HEK293 (cell line): ENCODE results near the gene GPR63.

Source experiments
- CTCF ChIP-seq: fragments of 450-650 bp; formaldehyde crosslinking; IDR thresholded peaks from 2 replicates; pipeline ENCODE4 v1.5.1; 2016; ENCODE audit warnings: missing biosample characterization, missing genetic modification characterization
- TCF7L2 ChIP-seq: IDR thresholded peaks from 2 replicates; pipeline ENCODE4 v1.6.1; 2011; ENCODE audit warnings: low read depth, mild to moderate bottlenecking, inconsistent platforms, low read length, moderate library complexity, borderline replicate concordance
- ZBTB11 ChIP-seq: fragments of 450-650 bp; formaldehyde crosslinking; conservative IDR thresholded peaks from 2 replicates; pipeline ENCODE4 v1.5.1; 2016; ENCODE audit warnings: low read depth, missing biosample characterization, missing genetic modification characterization
- ZFP69B ChIP-seq: fragments of 450-650 bp; formaldehyde crosslinking; IDR thresholded peaks from 2 replicates; pipeline ENCODE4 v1.5.1; 2016; ENCODE audit warnings: missing biosample characterization, missing genetic modification characterization
- ZNF138 ChIP-seq: fragments of 450-650 bp; formaldehyde crosslinking; IDR thresholded peaks from 2 replicates; pipeline ENCODE4 v1.5.1; 2016; ENCODE audit warnings: missing biosample characterization, missing genetic modification characterization, borderline replicate concordance
- ZNF274 ChIP-seq, 2 experiments: fragments of 200-500 bp in 1 of 2; fragments of 450-650 bp in 1 of 2; sonication (Bioruptor generic) in 1 of 2; formaldehyde crosslinking in 1 of 2; IDR thresholded peaks; 2 replicates each; pipeline versions ENCODE4 v1.5.1 to v1.6.1; 2014 to 2016; ENCODE audit warnings: borderline replicate concordance in 1 of 2, inconsistent platforms in 1 of 2, low read length in 1 of 2, missing biosample characterization in 1 of 2, missing genetic modification characterization in 1 of 2
- ZNF292 ChIP-seq: fragments of 450-650 bp; formaldehyde crosslinking; IDR thresholded peaks from 2 replicates; pipeline ENCODE4 v1.5.1; 2016; ENCODE audit warnings: low read depth, missing biosample characterization, missing genetic modification characterization, borderline replicate concordance
- ZNF416 ChIP-seq: fragments of 450-650 bp; formaldehyde crosslinking; IDR thresholded peaks from 2 replicates; pipeline ENCODE4 v1.5.1; 2016; ENCODE audit warnings: missing biosample characterization, missing genetic modification characterization
- ZNF501 ChIP-seq: fragments of 450-650 bp; formaldehyde crosslinking; IDR thresholded peaks from 2 replicates; pipeline ENCODE4 v1.5.1; 2016; ENCODE audit warnings: missing biosample characterization, missing genetic modification characterization
- ZNF621 ChIP-seq: fragments of 450-650 bp; formaldehyde crosslinking; IDR thresholded peaks from 2 replicates; pipeline ENCODE4 v1.5.1; 2017; ENCODE audit warnings: missing biosample characterization, missing genetic modification characterization
- TF ChIP-seq, protein P1 (sequence below): fragments of 450-650 bp; formaldehyde crosslinking; IDR thresholded peaks from 2 replicates; pipeline ENCODE4; 2016; ENCODE audit warnings: missing biosample characterization, missing genetic modification characterization

DNA sequence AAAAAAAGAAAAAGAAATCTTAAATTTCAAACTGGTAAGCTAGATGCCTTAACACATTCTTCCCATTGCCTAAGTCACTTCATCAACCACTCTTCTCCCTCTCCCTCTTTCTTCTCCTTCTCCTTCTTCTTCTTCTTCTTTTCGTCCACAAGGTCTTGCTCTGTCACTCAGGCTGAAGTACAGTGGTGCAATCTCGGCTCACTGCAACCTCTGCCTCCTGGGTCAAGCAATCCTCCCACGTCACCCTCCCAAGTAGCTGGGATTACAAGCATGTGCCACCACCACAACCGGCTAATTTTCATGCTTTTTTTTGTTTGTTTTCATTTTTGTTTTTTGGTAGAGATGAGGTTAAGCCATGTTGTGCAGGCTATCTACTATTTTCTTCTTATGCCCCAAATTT lies 60.2 kb downstream of the GPR63 start:
- no peak for TF ChIP-seq TCF7L2
- TF ChIP-seq, protein P1, sequence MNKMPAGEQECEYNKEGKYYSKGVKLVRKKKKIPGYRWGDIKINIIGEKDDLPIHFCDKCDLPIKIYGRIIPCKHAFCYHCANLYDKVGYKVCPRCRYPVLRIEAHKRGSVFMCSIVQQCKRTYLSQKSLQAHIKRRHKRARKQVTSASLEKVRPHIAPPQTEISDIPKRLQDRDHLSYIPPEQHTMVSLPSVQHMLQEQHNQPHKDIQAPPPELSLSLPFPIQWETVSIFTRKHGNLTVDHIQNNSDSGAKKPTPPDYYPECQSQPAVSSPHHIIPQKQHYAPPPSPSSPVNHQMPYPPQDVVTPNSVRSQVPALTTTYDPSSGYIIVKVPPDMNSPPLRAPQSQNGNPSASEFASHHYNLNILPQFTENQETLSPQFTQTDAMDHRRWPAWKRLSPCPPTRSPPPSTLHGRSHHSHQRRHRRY (tag by site-specific recombination) = no peak
- TF ChIP-seq ZNF138 (tag by site-specific recombination) = no peak
- no peak for TF ChIP-seq CTCF (tag by site-specific recombination)
- no peak for TF ChIP-seq ZNF621 (tag by site-specific recombination)
- no peak for TF ChIP-seq ZNF501 (tag by site-specific recombination)
- TF ChIP-seq ZFP69B (tag by site-specific recombination) = no peak
- TF ChIP-seq ZNF416 (tag by site-specific recombination) = no peak
- no peak for TF ChIP-seq ZBTB11
- TF ChIP-seq ZNF274 (IDR thresholded peaks at IDR 0.05; ENCODE audit: low read length) = no peak
- no peak for TF ChIP-seq ZNF274 (tag by site-specific recombination; IDR thresholded peaks at IDR 0.05; ENCODE audit: borderline replicate concordance)
- no peak for TF ChIP-seq ZNF292
